ENCODE results near the gene HSPA14. TPM values are rescaled to one million over a fixed set of nuclear protein-coding genes. Genes with fewer than 3 reads are reported as not detected.
"Not testable (repeated sequence)": the region's sequence is repeated elsewhere in the genome, so short reads cannot be mapped to it uniquely, and the experiment has no call there.

The HSPA14 gene, protein sequence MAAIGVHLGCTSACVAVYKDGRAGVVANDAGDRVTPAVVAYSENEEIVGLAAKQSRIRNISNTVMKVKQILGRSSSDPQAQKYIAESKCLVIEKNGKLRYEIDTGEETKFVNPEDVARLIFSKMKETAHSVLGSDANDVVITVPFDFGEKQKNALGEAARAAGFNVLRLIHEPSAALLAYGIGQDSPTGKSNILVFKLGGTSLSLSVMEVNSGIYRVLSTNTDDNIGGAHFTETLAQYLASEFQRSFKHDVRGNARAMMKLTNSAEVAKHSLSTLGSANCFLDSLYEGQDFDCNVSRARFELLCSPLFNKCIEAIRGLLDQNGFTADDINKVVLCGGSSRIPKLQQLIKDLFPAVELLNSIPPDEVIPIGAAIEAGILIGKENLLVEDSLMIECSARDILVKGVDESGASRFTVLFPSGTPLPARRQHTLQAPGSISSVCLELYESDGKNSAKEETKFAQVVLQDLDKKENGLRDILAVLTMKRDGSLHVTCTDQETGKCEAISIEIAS
- 25.5 and 30.1 TPM in 2 replicates for polyA plus RNA-seq (2014; cell fraction: cytosol; rRNA removed)
- polyA plus RNA-seq (2014; cell fraction: nucleus; rRNA removed): 27.5 and 32.7 TPM in 2 replicates

GRCh38 chr10:14837757-14838581, at the start of gene HSPA14, which contains the start of the genes CDNF and MSANTD7:
HSPA14 (plus strand) TSS chr10:14838306; CDS start chr10:14838403, 97 bp downstream.
CDNF (minus strand) TSS chr10:14838037; CDS start chr10:14837946, 91 bp downstream.
MSANTD7 (plus strand) TSS chr10:14838306; CDS start chr10:14842285, 3,979 bp downstream.
- peak; percentile 98 for DNase-seq (ENCODE audit: low spot score)

GRCh38 chr10:14798636-14799035, 39.5 kb upstream of the HSPA14 start:
- DNase-seq (ENCODE audit: low spot score): no peak

GRCh38 chr10:14800397-14800796, 37.7 kb upstream of the HSPA14 start:
- no peak for DNase-seq (ENCODE audit: low spot score)

- peak; percentile 14 for DNase-seq (ENCODE audit: low spot score)
Measured at GRCh38 chr10:14801723-14802122, 36.4 kb upstream of the HSPA14 start.

DNA sequence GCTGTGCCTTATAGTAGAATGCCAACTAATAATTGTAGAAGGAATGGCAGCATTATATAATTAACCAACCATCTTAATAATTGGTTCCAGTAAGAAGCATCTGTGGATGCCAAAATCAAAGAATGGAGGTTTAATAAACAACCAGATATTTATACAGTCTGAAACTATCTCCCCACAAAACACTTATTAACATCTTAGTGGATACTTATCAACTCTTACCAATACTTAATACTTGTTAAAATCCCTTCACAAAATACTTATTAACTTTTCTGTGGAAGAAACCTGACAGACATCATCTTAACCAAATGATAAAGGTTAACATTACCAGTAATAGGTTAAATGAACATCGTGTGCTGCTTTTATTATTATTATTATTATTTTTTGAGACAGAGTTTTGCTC, 34.3 kb upstream of the HSPA14 start:
- DNase-seq (ENCODE audit: low spot score): no peak

DNA sequence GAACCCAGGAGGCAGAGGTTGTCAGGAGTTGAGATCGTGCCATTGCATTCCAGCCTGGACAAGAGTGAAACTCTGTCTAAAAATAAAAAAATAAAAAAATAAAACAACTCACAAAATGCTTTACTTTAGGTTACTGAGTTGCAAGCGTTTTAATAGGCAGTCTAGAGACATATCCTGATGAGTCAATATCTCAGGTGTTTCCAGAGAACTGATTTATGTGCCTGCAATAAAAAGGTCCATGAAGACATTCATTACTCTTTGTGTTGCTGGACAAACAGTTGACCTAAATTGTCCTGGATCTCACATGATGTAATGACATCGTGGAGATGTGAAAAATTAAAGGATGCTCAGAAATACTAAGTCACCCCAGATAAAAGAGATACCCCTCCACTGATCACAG, 31.8 kb upstream of the HSPA14 start:
- no peak for DNase-seq (ENCODE audit: low spot score)

DNA sequence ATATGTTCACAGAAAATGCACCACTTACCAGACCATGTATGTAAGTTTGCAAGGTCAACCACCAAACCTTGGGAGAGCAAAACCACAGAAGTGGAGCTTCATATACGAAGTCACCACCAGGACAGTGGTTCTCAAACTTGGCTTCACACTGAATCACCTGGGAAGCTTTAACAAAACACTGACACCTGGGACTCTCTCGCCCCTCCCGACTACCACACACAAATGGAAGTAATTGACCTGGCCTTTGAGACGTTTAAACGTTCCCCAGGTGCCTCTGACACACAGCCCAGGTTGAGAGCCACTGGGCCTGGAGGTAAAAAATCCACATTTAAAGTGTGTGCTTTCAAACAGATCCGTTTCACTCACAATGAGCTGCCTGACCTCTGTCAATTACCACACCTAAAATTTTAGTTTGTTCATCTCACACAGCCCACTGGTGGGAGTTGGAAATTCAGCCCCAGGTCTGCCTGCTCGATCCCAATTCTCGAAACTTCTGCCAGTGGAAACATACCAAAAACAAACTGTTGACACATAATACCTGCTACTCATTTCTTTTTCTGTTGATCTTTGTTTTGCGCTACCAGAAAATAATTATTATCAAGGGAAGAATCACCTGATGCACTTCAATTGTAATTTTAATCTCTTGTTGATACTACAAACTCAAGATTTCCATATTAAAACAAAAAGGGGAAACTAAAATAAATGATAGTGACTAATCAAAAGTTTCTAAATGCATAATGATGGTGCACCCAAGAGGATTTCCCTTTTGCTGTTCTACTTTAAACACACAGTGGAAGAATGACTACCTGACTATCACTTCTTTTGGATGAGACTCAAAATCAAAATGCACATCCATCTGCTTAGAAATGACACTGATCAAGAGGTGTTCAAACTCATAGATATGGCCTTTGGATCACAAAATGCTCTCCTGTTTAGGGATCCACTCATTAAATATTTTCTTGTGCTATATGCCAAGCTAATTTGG, 26.8 kb upstream of the HSPA14 start:
- no peak for DNase-seq (ENCODE audit: low spot score)

DNA sequence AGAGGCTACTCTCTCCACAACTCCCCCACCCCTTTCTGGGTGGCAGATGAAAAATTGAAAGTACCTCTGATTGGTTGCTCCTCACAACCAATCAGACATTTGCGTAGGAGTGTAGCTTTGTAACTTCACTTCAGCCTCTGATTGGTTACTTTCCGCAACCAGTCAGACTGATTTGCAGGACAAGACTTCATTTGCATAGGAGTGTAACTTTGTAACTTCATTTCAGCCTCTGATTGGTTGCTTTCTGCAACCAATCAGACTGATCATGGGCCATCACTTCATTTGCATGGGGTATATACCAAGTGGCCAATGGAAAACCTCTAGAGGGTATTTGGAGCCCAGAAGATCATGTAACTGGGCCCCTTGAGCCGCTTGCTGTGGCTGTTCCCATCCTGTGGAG, 25.8 kb upstream of the HSPA14 start:
- no peak for DNase-seq (ENCODE audit: low spot score)

DNA sequence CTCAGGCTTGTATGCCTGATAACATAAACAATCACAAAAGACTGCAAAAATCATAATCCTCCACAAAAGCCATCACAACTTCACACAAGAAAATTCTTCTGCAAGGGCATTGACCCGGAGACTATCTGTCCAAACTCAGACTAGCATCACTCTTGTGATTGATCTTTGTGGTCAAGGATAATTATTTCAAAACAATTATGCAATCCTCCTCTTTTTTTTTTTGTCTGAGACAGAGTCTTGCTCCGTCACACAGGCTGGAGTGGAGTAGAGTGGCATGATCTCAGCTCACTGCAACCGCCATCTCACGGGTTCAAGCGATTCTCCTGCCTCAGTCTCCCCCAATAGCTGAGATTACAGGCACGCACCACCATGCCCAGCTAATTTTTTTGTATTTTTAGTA, 22.4 kb upstream of the HSPA14 start:
- no peak for DNase-seq (ENCODE audit: low spot score)

GRCh38 chr10:14816717-14817116, 21.4 kb upstream of the HSPA14 start:
- DNase-seq (ENCODE audit: low spot score): not testable (repeated sequence)

DNA sequence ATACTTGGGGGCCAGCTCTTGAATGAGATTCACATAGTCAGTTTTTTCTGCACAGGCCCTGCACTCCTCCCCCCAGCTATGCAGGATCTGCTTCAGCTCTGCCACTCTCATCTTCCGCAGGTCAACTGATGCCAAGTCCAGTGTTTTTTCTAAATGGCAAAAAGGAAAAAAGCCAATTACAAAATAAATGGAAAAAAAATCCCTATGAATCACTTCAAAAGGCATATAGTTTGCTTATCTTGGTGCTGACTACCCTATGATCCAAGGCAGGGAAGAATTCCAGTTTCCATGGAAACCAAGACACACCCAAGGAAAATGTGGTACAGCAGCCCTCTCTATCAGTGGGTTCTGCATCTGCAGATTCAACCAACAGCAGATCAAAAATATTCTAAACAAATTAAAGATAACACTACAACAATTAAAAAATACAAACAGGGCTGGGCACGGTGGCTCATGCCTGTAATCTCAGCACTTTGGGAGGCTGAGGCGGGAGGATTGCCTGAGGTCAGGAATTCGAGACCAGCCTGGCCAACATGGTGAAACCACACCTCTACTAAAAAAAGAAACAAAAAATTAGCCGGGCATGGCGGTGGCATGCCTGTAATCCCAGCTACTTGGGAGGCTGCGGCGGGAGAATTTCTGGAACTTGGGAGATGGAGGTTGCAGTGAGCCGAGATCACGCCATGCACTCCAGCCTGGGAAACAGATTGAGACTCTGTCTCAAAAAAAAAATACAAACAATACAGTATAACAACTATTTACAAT, 17.9 kb upstream of the HSPA14 start:
- no peak for DNase-seq (ENCODE audit: low spot score)

DNA sequence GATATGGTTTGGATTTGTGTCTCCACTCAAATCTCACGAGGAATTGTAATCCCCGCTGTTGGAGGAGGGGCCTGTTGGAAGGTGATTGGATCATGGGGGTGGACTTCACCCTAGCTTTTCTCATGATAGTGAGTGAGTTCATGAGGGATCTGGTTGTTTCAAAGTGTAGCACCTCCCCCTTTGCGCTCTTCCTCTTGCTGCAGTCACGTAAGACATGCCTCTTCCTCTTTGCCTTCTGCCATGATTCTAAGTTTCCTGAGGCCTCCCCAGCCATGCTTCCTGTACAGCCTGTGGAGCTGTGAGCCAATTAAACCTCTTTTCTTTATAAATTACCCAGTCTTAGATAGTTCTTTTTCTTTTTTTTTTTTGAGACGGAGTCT, 17.3 kb upstream of the HSPA14 start:
- no peak for DNase-seq (ENCODE audit: low spot score)

DNA sequence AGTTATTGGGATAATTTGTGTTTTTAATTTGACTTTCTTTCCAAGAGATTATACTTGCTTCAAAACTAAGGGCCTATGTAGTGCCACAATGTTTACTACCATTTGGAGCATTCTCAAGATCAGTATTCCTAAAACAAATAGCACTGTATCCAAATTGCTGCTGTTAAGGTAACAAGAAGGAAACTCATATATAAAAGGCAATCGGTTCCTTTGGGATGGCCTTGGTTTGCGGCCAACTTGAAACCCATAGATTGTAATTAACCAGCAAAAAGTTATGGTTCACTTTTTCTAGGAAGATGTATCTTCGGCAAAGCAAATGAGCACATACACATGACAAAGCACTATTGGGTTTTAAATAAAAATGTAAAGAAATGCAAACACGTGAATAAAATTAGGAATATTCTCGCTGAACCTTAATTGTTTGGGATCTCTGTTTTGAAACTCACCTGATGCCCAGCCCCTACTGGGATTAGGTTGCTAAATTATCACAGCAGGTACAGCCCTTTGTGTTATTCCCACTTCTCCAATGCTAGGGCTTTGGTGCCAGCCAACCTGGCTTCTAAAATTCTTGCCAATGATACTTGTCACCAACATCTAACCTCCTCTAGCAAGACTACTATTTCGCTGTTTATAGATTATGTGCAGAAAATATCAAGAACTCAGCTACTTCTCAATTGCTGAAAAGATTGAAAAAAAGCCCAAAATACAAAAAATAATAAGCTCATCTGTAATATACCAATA, 16.3 kb upstream of the HSPA14 start:
- no peak for DNase-seq (ENCODE audit: low spot score)

- DNase-seq (ENCODE audit: low spot score): peak; percentile 29
Measured at GRCh38 chr10:14822879-14823755, 15.0 kb upstream of the HSPA14 start.

GRCh38 chr10:14823966-14824365, 14.1 kb upstream of the HSPA14 start:
- no peak for DNase-seq (ENCODE audit: low spot score)

GRCh38 chr10:14826076-14826829, 11.9 kb upstream of the HSPA14 start:
- no peak for DNase-seq (ENCODE audit: low spot score)

DNA sequence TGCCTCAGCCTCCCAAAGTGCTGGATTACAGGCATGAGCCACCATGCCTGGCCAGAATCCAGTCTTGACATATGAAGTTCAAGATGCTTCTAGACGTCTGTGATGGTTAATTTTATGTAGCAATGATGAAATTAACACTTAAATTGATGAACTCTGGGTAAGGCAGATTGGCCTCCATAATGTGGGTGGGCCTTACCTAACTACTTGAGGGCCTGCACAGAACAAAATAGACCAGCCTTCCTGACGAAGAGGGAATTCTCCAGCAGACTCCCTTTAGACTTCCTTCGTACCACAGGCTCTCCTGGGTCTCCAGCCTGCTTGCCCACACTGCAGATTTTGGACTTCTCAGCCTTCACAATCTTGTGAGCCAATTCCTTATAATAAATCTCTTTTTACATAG, 5.0 kb upstream of the HSPA14 start:
- no peak for DNase-seq (ENCODE audit: low spot score)

- no peak for DNase-seq (ENCODE audit: low spot score)
Measured at GRCh38 chr10:14836208-14836607, 1.9 kb upstream of the HSPA14 start.
